B cell (primary cell): Measurements from ENCODE around the gene LRIT1. TPM values are rescaled to one million over a fixed set of nuclear protein-coding genes. Genes with fewer than 3 reads are reported as not detected.

Source experiments
- ATAC-seq: fragments of 200-7000 bp; cut with Tn5 transposase; one replicate; pipeline ENCODE4 v1.10.0; 2021; ENCODE audit warnings: low read depth, mild to moderate bottlenecking, moderate number of reproducible peaks, moderate library complexity
- CTCF ChIA-PET: fragments of 350-600 bp; sonication (Branson Sonifier 250); formaldehyde crosslinking; loops from one replicate; lab custom pipeline; 2021; ENCODE audit warnings: antibody characterized with exemption, inconsistent platforms; lab: Charles Lee
- POLR2A ChIA-PET: fragments of 350-600 bp; sonication (Branson Sonifier 250); formaldehyde crosslinking; loops from one replicate; lab custom pipeline; 2021; ENCODE audit warnings: antibody characterized with exemption; lab: Charles Lee
- DNase-seq: peaks from one replicate; pipeline ENCODE4 v3.0.0; 2013
- H2AFZ ChIP-seq: 2 replicates; pipeline ENCODE4 v1.6.1; 2012; ENCODE audit warnings: mild to moderate bottlenecking, low read depth, low read length; ENCODE audit not compliant: insufficient read depth, poor library complexity, severe bottlenecking
- H3K27ac ChIP-seq, 2 donors: 1 replicate in 1 of 2; 2 replicates in 1 of 2; pipeline ENCODE4 v1.5.1; 2012 to 2013; ENCODE audit warnings: low read length in 2 of 2, mild to moderate bottlenecking in 2 of 2, moderate library complexity in 1 of 2
- H3K27me3 ChIP-seq, 4 experiments: fragments of 200-600 bp in 1 of 4; sonication (generic) in 1 of 4; replicated peaks in 1 of 4; 1 replicate in 2 of 4; 2 replicates in 2 of 4; pipeline versions ENCODE4 v1.6.1 to v1.7.0; 2013 to 2016; ENCODE audit warnings: low read length in 3 of 4, mild to moderate bottlenecking in 2 of 4, mixed read lengths in 1 of 4, moderate library complexity in 1 of 4; ENCODE audit not compliant: insufficient read depth in 4 of 4, control insufficient read depth in 3 of 4; ENCODE audit errors: control extremely low read depth in 1 of 4
- H3K36me3 ChIP-seq, 2 experiments: replicated peaks in 1 of 2; 1 replicate in 1 of 2; 2 replicates in 1 of 2; pipeline versions ENCODE4 v1.6.1 to v1.7.1; 2013; ENCODE audit warnings: low read length in 1 of 2; ENCODE audit not compliant: insufficient read depth in 2 of 2, control insufficient read depth in 1 of 2; ENCODE audit errors: control extremely low read depth in 1 of 2, extremely low read depth in 1 of 2
- H3K4me1 ChIP-seq, 2 donors: fragments of 200-600 bp in 1 of 2; sonication (generic) in 1 of 2; 1 replicate in 1 of 2; 2 replicates in 1 of 2; pipeline versions ENCODE4 v1.5.1 to v1.6.1; 2013 to 2017; ENCODE audit warnings: low read length in 2 of 2; ENCODE audit not compliant: control insufficient read depth in 2 of 2, insufficient read depth in 2 of 2
- H3K4me2 ChIP-seq: replicated peaks from 2 replicates; pipeline ENCODE3; 2012; ENCODE audit warnings: mild to moderate bottlenecking, low read depth, low read length; ENCODE audit not compliant: poor library complexity, severe bottlenecking
- H3K4me3 ChIP-seq, 5 experiments: fragments of 200-600 bp in 1 of 5; sonication (generic) in 1 of 5; 1 replicate in 3 of 5; 2 replicates in 2 of 5; pipeline versions ENCODE4 v1.5.1 to v1.7.0; 2011 to 2016; ENCODE audit warnings: low read length in 4 of 5, mild to moderate bottlenecking in 4 of 5, low read depth in 2 of 5, control low read depth in 1 of 5, moderate library complexity in 1 of 5; ENCODE audit not compliant: insufficient read depth in 1 of 5; ENCODE audit errors: control extremely low read depth in 1 of 5, extremely low read depth in 1 of 5
- H3K79me2 ChIP-seq: fragments of 200-600 bp; sonication (generic); one replicate; pipeline ENCODE4 v1.6.0; 2016; ENCODE audit warnings: low read length; ENCODE audit not compliant: control insufficient read depth, insufficient read depth
- H3K9ac ChIP-seq: fragments of 200-600 bp; sonication (generic); 2 replicates; pipeline ENCODE4 v1.6.1; 2017; ENCODE audit warnings: mild to moderate bottlenecking, low read length, moderate library complexity
- H3K9me3 ChIP-seq, 3 donors: one replicate each; pipeline versions ENCODE4 v1.6.1 to v1.7.1; 2013; ENCODE audit warnings: low read length in 2 of 3; ENCODE audit not compliant: control insufficient read depth in 2 of 3, insufficient read depth in 1 of 3; ENCODE audit errors: control extremely low read depth in 1 of 3
- H4K20me1 ChIP-seq: 2 replicates; pipeline ENCODE4 v1.6.0; 2012; ENCODE audit warnings: mild to moderate bottlenecking, low read length; ENCODE audit not compliant: insufficient read depth, control insufficient read depth, poor library complexity, severe bottlenecking
- H3K27ac Mint-ChIP-seq: one replicate; pipeline ENCODE4 v1.8.0; 2021; ENCODE audit warnings: mixed read lengths
- H3K27me3 Mint-ChIP-seq: one replicate; pipeline ENCODE4 v1.8.0; 2021; ENCODE audit warnings: mixed read lengths
- H3K4me1 Mint-ChIP-seq: one replicate; pipeline ENCODE4 v1.8.0; 2021; ENCODE audit warnings: mixed read lengths
- H3K4me3 Mint-ChIP-seq: one replicate; pipeline ENCODE4 v1.8.0; 2021; ENCODE audit warnings: mixed read lengths
- H3K9me3 Mint-ChIP-seq: one replicate; pipeline ENCODE4 v1.8.0; 2022; ENCODE audit warnings: mixed read lengths; ENCODE audit not compliant: insufficient read depth
- EZH2 ChIP-seq: IDR thresholded peaks from 2 replicates; pipeline ENCODE4 v1.6.1; 2012; ENCODE audit warnings: borderline replicate concordance, low read depth, mild to moderate bottlenecking, moderate library complexity, low read length; ENCODE audit not compliant: insufficient read depth, poor library complexity, severe bottlenecking
- WGBS: methylation state at CpG from one replicate; pipeline ENCODE4 v1.1.5; 2013; ENCODE audit warnings: missing lambda C conversion rate; ENCODE audit not compliant: insufficient coverage; 5-methylcytosine and 5-hydroxymethylcytosine counted together
- intact Hi-C: fragments of 100-400 bp; cut with micrococcal nuclease; formaldehyde crosslinking; loops from one replicate; pipeline ENCODE4 v1.10.0; 2022
- polyA plus RNA-seq: library from polyadenylated mRNA; depleted of rRNA; stranded (reverse); fragments of >200 nt; gene quantifications from 2 replicates; pipeline ENCODE4 v1.2.3, GENCODE V29; 2012
- total RNA-seq, 2 donors: library from RNA; stranded (reverse); fragments of 120-200 nt in 1 of 2; gene quantifications; 1 replicate in 1 of 2; 2 replicates in 1 of 2; pipeline versions ENCODE4 v1.2.3 to v1.2.4, GENCODE V29; 2013 to 2022
- TF ChIP-seq, protein P1 (sequence below): fragments of 200-600 bp; IDR thresholded peaks from one replicate; pipeline ENCODE4 v1.8.0; 2022; ENCODE audit warnings: antibody characterized with exemption, mild to moderate bottlenecking

The LRIT1 gene
- total and polyA plus RNA-seq, 2 donors (not counting 1 experiment from before 2014, with no cell fraction given): not detected

DNA sequence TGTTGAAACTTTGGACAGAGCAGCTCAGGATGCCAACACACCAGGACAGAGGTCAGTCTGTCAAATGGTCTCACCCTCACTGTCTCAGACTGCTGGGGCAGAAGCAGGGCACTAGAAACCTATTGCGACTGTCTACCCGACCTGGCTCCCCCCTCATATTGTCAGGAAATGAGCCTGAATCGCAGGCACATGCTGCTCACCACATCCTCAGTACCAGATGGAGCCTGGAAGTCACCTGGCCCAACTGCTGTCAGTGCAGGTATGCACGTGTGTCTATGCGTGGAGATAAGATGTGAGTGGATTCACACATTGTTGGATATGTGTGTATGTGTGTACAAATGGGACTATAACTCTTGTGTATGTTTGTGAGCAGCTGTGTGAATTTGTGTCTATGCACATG lies 50.2 kb downstream of the LRIT1 start:
- Mint-ChIP-seq H3K4me3 (no peak overlapping the region), H3K4me1 (peaks cover 8% of the 10 kb centered on the region), H3K27ac (no peak overlapping the region), H3K9me3 (no peaks in the 10 kb centered on the region), H3K27me3 (peaks cover 29% of the 10 kb centered on the region)
- TF ChIP-seq, protein P1, sequence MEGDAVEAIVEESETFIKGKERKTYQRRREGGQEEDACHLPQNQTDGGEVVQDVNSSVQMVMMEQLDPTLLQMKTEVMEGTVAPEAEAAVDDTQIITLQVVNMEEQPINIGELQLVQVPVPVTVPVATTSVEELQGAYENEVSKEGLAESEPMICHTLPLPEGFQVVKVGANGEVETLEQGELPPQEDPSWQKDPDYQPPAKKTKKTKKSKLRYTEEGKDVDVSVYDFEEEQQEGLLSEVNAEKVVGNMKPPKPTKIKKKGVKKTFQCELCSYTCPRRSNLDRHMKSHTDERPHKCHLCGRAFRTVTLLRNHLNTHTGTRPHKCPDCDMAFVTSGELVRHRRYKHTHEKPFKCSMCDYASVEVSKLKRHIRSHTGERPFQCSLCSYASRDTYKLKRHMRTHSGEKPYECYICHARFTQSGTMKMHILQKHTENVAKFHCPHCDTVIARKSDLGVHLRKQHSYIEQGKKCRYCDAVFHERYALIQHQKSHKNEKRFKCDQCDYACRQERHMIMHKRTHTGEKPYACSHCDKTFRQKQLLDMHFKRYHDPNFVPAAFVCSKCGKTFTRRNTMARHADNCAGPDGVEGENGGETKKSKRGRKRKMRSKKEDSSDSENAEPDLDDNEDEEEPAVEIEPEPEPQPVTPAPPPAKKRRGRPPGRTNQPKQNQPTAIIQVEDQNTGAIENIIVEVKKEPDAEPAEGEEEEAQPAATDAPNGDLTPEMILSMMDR: no peak
- no peak for TF ChIP-seq EZH2
- WGBS: 55% methylated on average over 5 of the region's 5 CpGs
- ATAC-seq (no peak), DNase-seq (no peak)
- H3K9ac ChIP-seq: no peak overlapping the region
- no peak overlapping the region for H3K4me3 ChIP-seq
- POLR2A ChIA-PET: no interaction called here
- H3K27ac ChIP-seq: no peak overlapping the region
- no peak overlapping the region for H2AFZ ChIP-seq
- intact Hi-C loops: no loop called here
- peaks cover 14 to 15% of the 10 kb centered on the region in 2 donors for H3K4me1 ChIP-seq
- no peaks in the 10 kb centered on the region for H3K36me3 ChIP-seq
- CTCF ChIA-PET: interaction anchor here (2.3 kb wide), 1 partner anchor 26 kb away, joined by 6 read pairs; no protein-coding TSS in a partner anchor
- H3K27me3 ChIP-seq: peaks cover 0 to 40% (median 22%) of the 10 kb centered on the region in 4 experiments
- H4K20me1 ChIP-seq: no peaks in the 10 kb centered on the region
- H3K79me2 ChIP-seq: no peaks in the 10 kb centered on the region
- peaks cover 0 to 5% (median 0%) of the 10 kb centered on the region in 3 donors for H3K9me3 ChIP-seq
- H3K4me2 ChIP-seq: no peak overlapping the region

DNA sequence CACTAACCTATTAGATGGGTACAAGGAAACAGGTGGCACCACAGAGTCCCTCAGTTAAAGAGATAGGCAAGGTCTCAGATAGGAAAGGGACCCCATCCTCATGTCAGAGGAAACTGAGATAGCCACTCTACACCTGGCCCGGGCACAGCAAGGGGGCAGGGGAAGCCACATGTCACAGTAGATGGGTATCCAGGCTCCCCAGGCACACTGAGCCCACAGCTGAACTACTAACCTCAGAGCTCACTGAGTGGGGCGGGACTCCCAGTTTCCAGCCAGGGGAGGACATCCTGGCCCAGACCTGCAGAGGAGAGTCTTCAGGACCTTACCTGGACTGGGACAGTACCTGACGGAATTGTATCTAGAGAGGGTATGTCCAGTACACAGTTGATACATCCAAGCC lies 50.7 kb downstream of the LRIT1 start:
- Histone ChIP-seq H4K20me1 (no peaks in the 10 kb centered on the region), H3K79me2 (no peaks in the 10 kb centered on the region), H3K4me2 (no peak overlapping the region), H3K27me3 (peaks cover 0 to 35% (median 20%) of the 10 kb centered on the region in 4 experiments), H3K4me3 (no peak overlapping the region), H3K27ac (no peak overlapping the region), H3K36me3 (no peaks in the 10 kb centered on the region), H2AFZ (no peak overlapping the region), H3K4me1 (peaks cover 14% of the 10 kb centered on the region in 2 donors), H3K9me3 (peaks cover 0 to 5% (median 0%) of the 10 kb centered on the region in 3 donors), H3K9ac (no peak overlapping the region)
- no peak overlapping the region for H3K27ac Mint-ChIP-seq
- TF ChIP-seq, protein P1: no peak
- peaks cover 24% of the 10 kb centered on the region for H3K27me3 Mint-ChIP-seq
- no peak overlapping the region for H3K4me3 Mint-ChIP-seq
- H3K4me1 Mint-ChIP-seq: peaks cover 8% of the 10 kb centered on the region
- ATAC-seq (no peak), DNase-seq (no peak)
- POLR2A ChIA-PET: interaction anchor here (0.6 kb wide), 1 partner anchor 9 kb away, joined by 3 read pairs; no protein-coding TSS in a partner anchor
- H3K9me3 Mint-ChIP-seq: no peaks in the 10 kb centered on the region
- CTCF ChIA-PET: no interaction called here
- 87% methylated on average over 3 of the region's 3 CpGs for WGBS
- intact Hi-C loops: no loop called here
